ENCODE measurements around the gene CTIF.
A peak's percentile ranks its signal among the peaks of the same experiment; 100 is the strongest.

The CTIF gene

DNA sequence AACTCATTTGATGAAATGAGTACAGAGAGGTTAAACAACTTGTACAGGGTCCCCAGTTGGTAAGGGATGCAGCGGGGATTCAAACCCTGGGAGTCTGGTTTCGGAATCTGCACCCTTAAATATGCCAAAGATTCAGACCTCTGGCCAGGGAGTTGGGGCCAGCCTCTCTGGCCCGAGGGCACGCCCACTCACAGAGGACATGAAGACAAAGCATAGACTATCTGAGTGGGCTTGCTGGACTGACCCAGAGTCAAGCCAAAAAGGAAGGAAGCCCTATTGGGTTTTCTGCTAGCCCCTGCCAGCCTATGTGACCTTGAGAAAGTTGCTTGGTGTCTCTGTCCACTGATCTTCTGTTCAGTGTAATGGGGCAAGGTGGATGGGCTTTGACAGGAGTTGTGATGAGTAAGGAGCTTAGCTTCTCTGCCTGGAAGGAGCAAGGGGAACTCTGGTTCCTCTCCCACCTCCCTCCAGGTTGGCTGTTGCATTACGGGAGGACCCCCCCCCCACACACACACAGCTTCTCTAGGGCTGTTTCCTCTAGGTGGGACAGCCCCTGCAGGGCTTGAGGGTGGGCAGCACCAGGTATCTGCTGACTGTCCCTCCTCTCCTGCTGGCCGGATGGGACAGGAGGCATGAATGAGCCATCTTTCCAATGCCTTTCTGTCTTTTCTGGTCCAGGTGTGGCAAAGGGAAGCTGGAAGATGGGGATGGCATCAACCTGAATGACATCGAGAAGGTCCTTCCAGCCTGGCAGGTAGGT lies 131.3 kb downstream of the CTIF start:
- DNase-seq: no peak

DNA sequence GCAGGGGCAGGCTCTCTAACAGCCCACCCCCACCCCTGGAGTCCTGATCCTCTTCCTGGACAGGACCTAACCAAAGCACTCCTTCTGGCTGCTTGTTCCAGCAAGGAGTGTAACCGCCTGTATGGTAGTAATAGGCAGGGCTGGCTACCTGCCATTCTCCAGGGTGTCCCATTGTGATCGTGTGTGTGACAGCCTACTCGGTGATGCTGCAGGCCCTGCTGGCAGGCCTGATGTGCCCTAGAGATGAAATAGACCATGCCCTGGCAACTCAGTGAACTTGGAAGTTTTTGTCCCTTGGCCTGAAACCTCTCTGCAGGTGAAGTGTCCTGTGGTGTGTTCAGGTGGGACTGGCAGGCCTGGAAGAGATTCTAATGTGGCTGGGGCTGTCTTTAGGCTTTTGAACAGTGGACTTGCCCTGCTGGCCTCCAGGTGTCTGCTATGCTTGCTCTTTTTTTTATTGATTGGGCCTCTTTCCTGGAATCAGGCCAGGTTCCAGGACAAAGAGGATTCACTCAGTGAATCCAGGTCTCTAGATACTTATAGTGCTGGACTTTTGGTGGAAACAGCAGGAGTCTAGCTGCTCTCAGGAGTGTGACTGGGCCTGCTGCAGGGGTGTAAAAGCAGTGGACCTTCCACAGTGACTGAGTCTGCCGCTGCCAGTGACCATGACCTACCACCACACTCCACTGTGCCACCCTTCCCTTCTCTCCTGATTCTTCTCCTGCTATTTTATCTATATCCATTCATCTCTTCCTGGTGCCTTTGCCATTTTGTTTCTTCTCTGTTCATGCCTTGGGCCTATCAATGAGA lies 132.1 kb downstream of the CTIF start:
- no peak for DNase-seq

DNA sequence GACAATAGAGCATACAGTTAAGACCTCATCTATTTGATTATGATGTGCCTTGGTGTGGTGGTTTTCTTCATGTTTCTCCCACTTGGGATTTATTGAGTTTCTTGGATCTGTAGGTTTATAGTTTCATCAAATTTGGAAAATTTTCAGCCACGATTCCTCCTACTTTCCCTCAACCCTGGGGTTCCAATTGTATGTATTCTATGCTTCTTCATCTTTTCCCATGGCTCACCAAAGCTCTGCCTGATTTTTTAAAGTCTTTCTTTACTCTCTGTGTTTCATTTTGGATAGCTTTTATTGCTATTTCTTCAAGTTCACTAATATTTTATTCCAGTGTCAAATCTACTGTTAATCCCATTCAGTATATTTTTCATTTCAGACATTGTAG lies 132.7 kb downstream of the CTIF start:
- DNase-seq: no peak

DNA sequence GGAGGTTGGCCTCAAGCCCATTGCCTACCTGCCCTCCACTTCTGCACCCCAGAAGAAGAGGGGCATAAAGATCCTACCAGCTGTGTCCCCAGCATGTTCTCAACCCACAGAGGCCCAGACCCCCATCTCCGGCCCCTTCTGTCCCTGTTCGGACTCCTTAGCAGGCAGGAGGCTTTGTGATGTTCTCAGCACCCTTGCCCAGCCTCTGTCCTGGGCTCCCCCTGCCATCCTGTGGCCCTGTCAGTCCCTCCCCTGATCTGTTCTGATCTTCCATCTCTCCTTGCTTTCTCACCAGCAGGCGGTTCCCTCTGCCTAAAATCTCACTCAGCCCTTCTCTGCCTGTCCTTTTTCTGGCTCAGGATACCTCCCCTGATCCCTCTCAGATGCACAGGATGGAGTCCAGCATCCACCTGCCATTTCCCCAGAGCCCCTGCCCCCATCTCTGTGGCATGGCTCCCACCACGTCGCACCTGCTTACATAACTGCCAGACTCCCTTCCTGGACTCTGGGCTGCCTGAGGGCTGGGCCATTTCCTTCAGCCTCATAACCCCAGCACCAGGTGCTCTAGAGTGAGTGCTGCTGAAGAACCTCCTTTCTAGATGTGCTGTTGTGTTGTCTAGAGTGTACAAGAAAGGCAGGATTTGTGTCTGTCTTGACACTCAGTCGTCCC lies 134.0 kb downstream of the CTIF start:
- DNase-seq: no peak

DNA sequence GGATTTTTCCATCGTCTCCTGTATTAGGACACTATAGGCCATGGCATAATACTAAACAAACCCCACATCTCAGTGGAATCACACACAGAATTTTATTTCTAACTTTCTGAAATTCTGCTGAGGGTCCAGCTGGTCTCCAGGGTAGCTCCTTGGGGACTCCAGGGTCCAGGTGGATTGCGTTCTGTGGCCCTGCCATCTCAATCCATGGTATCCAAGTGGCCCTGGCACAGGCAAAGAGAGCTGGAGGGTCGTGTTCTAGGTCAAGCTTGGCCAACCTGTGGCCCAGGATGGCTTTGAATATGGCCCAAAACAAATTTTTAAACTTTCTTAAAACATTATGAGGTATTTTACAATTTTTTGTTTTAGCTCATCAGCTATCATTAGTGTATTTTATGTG lies 134.6 kb downstream of the CTIF start:
- no peak for DNase-seq

DNA sequence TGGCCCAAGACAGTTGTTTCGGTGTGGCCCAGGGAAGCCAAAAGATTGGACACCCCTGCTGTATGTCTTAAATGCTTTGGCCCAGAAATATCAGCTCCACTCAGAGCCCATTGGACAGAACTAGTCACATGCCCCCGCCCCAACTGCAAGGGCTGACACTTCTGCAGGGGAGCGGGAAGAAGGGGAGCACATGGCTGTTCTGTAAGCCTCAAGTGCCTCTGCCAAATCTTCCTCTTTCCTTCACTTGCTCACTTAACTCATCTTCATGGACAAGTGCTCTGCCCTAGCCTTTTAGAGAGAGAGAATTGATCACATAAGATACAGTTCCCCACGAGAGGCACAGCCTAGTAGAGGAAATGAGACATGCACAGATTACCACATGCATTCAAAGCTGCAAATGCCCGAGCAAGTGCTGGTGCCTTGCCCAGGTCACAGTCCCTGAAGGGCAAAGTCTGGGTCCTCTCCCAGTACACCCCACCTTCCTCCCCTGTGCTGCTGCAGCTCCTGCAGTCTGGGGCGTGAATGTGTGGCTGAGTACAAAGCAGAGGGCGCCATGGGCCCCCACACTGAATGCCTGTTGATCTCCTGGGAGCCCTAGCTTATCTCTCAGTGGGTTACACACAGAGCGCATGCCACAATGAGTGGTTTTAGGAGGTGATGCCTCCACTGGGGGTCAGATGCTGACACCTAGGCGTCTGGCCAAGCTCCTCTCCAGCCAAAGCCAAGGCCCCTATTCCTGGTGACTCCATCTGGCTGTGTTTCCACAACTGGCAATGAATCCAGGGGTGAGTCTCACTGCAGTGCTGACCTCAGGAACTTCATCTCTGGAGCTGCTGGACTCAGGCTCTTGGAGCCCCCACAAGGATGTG lies 135.3 kb downstream of the CTIF start:
- peak; percentile 41 for DNase-seq

DNA sequence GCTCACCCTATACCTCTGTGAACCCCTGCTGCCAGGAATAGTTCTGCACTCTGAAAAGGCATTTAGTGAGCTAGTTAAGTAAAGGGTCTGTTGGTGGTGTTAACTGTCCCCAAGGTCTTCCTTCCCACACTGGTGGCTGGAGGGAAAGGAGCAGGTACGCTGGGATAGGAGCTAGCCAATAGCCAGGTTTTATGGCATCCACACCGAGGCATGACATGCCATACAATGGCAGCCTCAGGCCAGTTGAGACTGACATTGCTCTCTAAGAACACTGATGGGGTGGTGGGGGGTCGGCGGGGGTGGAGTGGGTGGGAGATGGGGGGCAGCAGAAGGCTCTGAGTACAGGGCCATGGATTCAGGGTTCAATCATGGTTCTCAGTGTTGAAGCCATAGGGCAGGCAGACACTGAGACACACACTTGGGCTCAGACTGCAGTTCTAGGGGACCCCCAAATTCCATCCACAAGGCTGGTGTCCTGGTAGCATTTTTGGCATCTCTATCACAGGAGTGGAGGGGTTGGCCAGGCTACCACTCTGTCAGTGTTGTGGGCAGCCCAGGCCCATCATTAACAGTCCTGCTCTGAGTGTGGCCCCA lies 136.0 kb downstream of the CTIF start:
- DNase-seq: no peak

DNA sequence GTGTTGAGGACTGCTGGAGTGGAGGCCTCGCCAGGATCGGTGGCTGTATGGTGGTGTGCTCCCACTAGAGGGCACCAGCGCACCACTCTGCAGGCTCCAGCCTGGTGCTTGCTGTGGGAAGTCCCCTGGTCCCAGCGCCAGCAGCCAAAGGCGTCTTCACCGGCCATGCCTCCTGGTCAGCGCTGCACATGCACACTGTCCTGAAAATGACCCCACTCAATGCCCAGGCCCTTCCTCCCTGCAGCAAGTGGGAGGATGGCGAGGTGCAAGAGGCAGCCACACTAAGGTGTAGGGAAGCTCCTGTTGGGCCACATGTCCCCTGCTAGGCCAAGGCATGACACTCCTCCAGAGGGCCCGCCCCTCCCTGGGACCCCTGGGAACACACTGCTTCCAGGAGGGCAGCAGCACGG lies 136.5 kb downstream of the CTIF start:
- DNase-seq: peak; percentile 75

DNA sequence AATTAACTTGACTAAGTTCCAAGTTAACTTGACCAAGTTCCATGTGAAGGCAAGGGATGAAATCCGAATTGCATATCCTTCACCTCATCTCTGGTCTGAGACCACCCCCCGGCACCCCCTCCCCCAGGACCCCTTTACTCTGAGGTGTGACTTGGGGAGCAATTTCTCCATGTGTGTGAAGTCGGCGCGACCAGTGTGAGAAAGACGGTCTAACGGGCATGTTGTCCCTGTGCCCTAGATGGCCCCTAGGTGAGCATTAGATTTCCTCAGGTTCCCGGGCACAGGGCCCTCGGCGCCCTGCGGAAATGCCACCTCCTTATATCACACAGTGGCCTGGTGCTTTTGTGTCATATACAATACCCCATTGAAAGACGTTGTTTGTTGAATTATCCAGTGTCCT lies 137.1 kb downstream of the CTIF start:
- DNase-seq: no peak

DNA sequence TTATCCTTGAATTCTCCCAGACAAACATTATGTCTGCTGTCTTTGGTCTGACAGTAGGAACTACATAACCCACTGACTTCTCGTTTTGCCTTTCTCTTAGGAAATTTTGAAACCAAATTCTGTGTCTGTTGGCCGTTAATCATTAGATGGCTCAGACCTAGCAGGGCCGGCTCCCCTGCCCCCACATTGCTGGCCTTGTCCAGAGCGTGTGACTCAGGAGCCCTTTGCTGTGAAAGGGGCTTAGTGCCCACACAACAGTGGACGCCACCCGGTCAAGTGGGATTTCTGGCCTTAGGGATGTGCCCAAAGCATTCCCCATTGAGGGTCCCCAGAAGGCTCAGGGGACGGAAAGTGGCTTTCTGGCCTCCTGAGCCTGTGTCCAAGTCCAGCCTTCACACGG lies 137.5 kb downstream of the CTIF start:
- DNase-seq: no peak

DNA sequence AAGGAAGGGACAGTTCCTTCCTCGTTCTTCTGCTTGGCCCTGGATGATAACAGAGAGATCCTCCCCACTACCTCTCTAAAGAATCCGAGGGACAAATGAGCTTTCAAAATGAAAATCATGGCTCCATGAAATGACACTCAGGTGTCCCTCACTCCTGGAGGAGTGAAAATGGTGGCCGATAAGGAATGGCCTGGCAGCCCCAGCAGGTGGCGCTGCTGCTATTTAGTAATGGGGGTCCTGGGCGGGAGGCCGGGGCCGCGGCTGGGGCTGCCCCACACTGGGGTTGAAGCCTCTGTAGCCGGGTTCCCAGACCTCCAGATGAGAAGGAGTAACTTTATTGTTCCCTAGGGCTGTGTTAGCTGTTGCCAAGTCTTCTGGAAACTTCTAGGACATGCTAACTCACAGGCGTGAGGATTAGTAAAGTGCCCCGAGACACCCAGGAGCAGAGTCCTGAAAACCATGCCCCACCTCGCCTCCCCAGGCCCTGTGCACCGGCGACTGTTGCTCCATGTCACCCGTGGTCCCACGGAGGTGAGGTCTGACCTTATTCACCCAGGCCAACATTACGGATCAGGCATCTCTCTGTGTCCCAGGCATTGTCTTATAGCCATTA lies 138.0 kb downstream of the CTIF start:
- DNase-seq: peak; percentile 56

DNA sequence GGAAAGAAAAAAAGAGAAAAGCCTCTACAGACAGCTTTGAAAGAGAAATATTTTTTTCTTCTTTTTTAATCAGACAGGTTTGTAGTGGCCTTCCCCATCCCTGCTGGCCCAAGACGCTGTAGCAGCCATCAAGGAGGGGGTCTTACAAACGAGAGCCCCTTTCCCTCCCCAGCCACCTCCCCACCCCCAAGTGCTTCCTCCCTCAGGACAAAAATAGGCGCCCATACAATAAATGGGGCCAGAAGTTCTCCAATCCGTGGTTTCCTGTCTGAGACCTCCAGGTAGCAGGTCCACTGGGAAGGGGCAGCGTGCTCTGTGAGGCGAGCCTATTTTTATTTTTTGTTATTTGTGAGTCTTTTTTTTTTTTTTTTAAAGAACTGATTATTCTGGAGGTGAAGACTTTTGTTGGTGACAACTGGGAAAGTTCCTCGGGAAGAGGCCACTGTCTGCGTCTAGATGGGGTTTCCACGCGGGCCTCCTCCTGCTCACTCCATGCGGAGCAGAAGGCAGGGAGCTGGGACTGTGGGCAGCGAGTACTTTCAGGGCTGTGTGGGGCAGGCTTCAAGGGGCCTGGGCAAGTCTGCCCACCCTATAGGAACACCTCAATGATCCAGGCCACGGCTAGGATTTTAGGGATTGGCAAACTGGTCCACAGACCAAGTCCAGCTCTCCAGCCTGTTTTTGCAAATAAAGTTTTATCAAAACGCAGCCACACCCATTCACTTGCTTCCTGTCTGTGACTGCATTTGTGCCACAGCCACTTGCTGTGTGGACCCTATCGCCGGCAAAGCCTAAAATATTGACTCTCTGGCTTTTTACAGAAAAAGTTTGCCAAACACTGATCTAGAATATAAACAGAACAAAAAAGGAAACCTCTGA lies 139.6 kb downstream of the CTIF start:
- DNase-seq: no peak

DNA sequence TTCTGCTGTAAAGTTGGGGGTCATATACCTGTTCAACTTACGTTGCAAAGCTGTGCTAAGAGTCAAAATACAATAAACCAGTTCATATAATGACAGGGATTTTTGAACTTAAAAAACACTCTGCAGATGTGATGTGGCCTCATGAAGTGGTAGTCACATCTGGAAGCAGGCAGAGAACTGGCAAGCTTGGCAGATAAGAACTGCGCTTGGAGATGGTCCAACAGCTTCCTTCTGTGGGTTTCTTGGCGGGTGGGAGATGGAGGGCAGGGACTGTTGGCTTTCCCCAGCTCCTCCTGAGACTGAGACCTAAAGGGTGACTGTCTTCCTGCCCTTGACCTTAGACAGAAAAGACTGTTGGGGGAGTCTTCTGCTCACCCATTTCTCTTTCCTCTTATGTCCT lies 140.4 kb downstream of the CTIF start:
- DNase-seq: no peak

DNA sequence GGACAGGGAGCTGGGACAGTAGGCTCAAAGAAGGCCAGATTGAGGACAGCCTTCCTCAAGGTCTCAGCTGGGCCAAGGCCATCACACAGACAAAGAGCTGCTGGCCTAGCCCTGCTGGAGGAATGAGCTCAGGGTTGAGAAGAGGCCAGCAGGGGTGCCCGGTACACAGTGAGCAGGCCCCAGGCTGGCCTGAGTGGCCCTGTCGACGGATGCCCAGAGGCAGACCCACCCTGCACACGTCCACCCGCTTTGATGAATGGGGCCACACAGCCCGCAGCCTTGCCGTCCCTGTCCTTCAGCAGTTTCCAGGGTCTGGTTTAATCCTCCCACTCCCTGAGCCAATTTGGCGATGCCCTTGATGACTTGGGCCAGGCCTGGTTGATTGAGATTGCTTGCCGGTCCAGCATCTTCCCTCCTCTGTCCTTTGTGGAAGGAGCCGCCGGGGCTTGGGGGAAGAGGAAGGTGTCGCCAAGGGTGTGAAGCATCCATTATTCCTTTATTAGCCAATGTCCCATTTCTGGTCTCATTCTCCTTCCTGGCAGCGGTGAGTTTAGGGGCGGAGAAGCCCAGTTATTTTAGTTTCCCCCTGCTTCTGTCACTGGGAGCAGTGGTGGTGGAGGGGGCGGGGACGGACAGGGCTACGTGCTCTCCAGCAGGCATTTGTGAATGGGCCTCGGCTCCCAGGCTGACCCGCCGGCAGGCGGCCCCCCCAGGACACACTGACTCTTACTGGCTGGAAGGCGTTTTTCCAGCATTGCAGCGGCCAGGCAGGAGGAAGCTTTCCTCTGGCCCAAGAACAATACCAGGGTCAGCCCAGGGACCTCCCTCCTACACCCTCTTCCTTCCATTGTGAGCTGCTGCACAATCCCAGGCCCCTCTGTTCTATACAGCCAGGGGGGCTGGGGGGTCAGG lies 141.8 kb downstream of the CTIF start:
- no peak for DNase-seq

DNA sequence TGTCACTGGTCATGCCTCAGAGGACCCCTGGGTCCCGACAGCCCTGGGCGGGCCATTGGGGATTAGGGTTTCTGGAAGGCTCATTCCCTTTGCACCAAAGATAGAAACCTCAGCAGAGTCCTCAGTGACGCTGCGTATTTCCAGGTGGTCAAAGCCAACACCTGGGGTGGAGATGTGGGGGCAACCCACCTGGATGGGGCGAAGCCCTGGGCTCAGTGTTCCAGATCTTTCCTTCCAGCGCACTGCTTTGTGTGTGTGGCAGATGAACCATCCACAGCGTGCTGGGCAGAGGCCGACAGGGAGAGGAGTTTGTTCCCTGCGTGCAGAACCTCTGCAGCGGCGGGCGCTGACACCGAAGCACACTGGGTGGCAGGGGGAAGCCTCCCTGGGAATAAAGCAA lies 143.9 kb downstream of the CTIF start:
- no peak for DNase-seq

DNA sequence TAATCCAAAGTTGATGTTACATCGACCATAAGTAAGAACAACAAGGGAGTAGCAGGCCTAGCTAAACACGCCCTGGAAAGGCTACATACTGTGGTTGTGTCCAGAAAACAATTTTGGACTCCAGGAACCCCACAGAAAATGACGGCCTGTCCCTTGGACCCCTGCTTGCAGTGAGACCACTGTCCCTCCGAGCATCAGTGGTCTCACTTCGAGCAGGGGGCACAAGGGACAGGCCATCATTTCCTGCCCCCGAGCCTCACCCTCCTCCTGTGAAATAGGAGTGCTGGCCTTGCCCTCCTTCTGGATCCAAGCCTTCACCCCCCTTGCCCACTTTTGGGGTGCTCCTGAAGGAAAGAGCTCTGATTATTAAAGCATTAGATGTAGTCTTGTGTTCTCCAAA lies 144.4 kb downstream of the CTIF start:
- DNase-seq: no peak

DNA sequence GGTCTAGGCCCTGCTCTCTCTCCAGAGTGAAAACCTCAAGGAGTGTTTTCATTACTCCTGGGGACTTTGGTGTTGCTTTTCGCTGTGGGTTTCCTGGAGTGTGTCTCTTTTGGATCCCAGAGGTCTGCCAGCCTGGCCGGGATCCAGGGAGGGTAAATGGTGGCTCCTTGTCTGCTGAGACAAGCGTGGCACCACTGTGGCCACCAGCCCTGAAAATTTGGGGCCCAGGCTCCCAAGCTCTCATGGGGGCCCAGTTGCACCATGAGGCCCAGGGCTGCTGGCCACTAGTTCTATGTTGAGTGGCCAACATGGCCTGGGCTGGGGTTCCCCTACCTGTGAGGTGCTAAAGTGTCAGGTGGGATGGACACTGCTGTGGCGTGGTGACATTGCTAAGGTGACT lies 144.8 kb downstream of the CTIF start:
- no peak for DNase-seq

DNA sequence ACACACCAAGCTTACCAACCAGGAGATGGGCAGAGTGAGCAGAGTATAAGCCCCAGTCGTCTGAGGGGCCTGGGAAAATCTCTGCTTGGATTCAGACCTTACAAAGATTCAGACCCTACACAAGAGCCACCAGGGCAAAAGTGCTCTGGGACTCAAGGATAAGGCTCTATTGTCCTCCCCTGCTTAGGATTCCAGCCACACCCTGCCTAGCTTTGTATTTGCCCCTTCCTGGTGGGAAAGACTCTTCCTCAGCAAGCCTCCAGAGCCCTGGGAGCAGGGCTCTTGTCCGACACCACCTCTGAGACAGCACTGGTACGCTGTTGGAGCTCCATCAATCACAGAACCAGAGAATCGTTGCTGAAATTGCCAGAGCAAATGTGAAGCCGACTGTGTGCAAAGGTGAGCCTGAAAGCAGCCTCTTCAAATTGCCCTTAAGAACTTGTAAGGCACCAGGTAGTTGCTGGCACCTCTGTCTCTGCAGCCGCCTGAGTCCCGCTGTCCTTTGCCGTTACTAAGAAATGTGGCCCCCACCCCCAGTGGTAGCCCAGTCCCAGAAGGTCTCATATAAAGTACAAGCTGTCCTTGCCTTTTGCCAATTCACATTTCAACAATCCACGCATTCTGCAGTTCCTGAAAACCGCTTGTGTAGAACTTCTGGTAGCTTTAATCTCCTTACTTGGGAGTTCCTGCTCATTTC lies 148.7 kb downstream of the CTIF start:
- no peak for DNase-seq

DNA sequence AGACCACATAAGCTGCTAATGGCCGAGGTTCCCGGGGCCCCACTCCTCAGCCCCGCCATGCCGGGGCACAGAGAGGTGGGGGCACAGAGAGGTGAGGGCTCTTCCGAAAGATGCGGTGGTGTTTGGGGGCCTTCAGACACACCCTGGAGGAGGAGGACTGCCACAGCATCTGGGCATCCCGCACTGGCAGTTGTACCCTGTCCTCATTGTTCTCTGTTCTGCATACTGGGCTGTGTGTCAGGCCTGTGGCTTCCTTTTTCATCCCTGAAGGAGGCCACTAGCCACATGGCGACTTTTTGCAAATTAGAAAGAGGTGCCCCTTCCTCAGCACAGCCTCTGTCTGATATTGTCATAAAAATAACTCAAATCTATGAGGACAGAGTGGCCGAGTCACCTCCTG lies 150.1 kb downstream of the CTIF start:
- DNase-seq: no peak
